Testis (tissue), 2 donors: ENCODE data around the gene EFCAB14.

Experiments used
- CTCF ChIP-seq, 3 experiments: fragments of 450-650 bp in 2 of 3; fragments of 200-600 bp in 1 of 3; sonication (generic) in 1 of 3; IDR thresholded peaks; one replicate each; pipeline ENCODE4 v1.5.1; 2016 to 2019; ENCODE audit warnings: antibody characterized with exemption in 3 of 3, mild to moderate bottlenecking in 2 of 3, moderate library complexity in 1 of 3
- POLR2A ChIP-seq: fragments of 450-650 bp; IDR thresholded peaks from one replicate; pipeline ENCODE4 v1.6.1; 2017; ENCODE audit warnings: antibody characterized with exemption, mild to moderate bottlenecking, moderate library complexity

- TF ChIP-seq CTCF (IDR thresholded peaks at IDR 0.05), result no peak
- TF ChIP-seq POLR2A, result no peak
These were observed 79.4 kb downstream of the EFCAB14 start for GRCh38 chr1:46639547-46639946.
